CD14-positive monocyte (primary cell): ENCODE data around the gene LYRM7. TPM values are rescaled to one million over a fixed set of nuclear protein-coding genes. Genes with fewer than 3 reads are reported as not detected.

Experiments used
- DNase-seq, 3 donors: peaks; one replicate each; pipeline ENCODE4 v3.0.0-alpha.2; 2011 to 2022
- H2AFZ ChIP-seq: 2 replicates; pipeline ENCODE4 v1.6.0; 2012; ENCODE audit warnings: mild to moderate bottlenecking, low read depth, low read length, inconsistent platforms; ENCODE audit not compliant: insufficient read depth, poor library complexity, severe bottlenecking
- H3K27ac ChIP-seq, 2 donors: 1 replicate in 1 of 2; 2 replicates in 1 of 2; pipeline ENCODE4 v1.5.1; 2012 to 2013; ENCODE audit warnings: low read length in 2 of 2, control low read depth in 1 of 2, inconsistent platforms in 1 of 2, low read depth in 1 of 2, mild to moderate bottlenecking in 1 of 2
- H3K27me3 ChIP-seq, 2 donors: one replicate each; pipeline versions ENCODE4 v1.6.0 to v1.6.1; 2011 to 2013; ENCODE audit warnings: low read length in 2 of 2; ENCODE audit not compliant: control insufficient read depth in 2 of 2, insufficient read depth in 2 of 2
- H3K36me3 ChIP-seq, 2 donors: replicated peaks in 1 of 2; 1 replicate in 1 of 2; 2 replicates in 1 of 2; pipeline versions ENCODE4 v1.5.1 to v1.6.1; 2012 to 2013; ENCODE audit warnings: low read length in 2 of 2, control low read depth in 1 of 2, inconsistent platforms in 1 of 2, mild to moderate bottlenecking in 1 of 2; ENCODE audit not compliant: insufficient read depth in 2 of 2, control insufficient read depth in 1 of 2
- H3K4me1 ChIP-seq, 2 donors: 1 replicate in 1 of 2; 2 replicates in 1 of 2; pipeline versions ENCODE4 v1.5.1 to v1.6.1; 2012 to 2013; ENCODE audit warnings: low read length in 2 of 2, control low read depth in 1 of 2, inconsistent platforms in 1 of 2, mild to moderate bottlenecking in 1 of 2, moderate library complexity in 1 of 2; ENCODE audit not compliant: insufficient read depth in 2 of 2, control insufficient read depth in 1 of 2
- H3K4me2 ChIP-seq: replicated peaks from 2 replicates; pipeline ENCODE3; 2012; ENCODE audit warnings: low read length, moderate library complexity, mild to moderate bottlenecking; ENCODE audit not compliant: poor library complexity, severe bottlenecking; ENCODE audit errors: extremely low read depth
- H3K4me3 ChIP-seq, 3 experiments: fragments of 200-600 bp in 1 of 3; sonication (generic) in 1 of 3; replicated peaks in 1 of 3; 1 replicate in 2 of 3; 2 replicates in 1 of 3; pipeline ENCODE4 v1.5.1; 2011 to 2013; ENCODE audit warnings: low read length in 3 of 3, mild to moderate bottlenecking in 3 of 3, control low read depth in 2 of 3, low read depth in 2 of 3, inconsistent platforms in 1 of 3, moderate library complexity in 1 of 3
- H3K79me2 ChIP-seq: 2 replicates; pipeline ENCODE4 v1.6.0; 2012; ENCODE audit warnings: mild to moderate bottlenecking, control low read depth, inconsistent platforms, low read length, moderate library complexity; ENCODE audit not compliant: insufficient read depth
- H3K9ac ChIP-seq: 2 replicates; pipeline ENCODE4 v1.6.0; 2017; ENCODE audit warnings: low read length, mild to moderate bottlenecking; ENCODE audit not compliant: insufficient read depth, poor library complexity, severe bottlenecking
- H3K9me3 ChIP-seq, 2 donors: replicated peaks in 1 of 2; 1 replicate in 1 of 2; 2 replicates in 1 of 2; pipeline versions ENCODE4 v1.5.1 to v1.6.1; 2012 to 2013; ENCODE audit warnings: low read length in 2 of 2, control low read depth in 1 of 2; ENCODE audit not compliant: control insufficient read depth in 1 of 2, insufficient read depth in 1 of 2
- H4K20me1 ChIP-seq: 2 replicates; pipeline ENCODE4 v1.6.0; 2012; ENCODE audit warnings: mild to moderate bottlenecking, low read length, control low read depth, moderate library complexity; ENCODE audit not compliant: insufficient read depth
- H3K27ac Mint-ChIP-seq, 7 donors: one replicate each; pipeline ENCODE4 v1.8.0; 2020; ENCODE audit warnings: mild to moderate bottlenecking in 7 of 7, mixed read lengths in 7 of 7, moderate library complexity in 6 of 7, inconsistent platforms in 2 of 7
- H3K27me3 Mint-ChIP-seq, 3 donors: one replicate each; pipeline ENCODE4 v1.8.0; 2021 to 2022; ENCODE audit warnings: low read depth in 3 of 3, mild to moderate bottlenecking in 3 of 3, mixed read lengths in 3 of 3, moderate library complexity in 3 of 3, inconsistent platforms in 1 of 3
- H3K36me3 Mint-ChIP-seq, 2 donors: one replicate each; pipeline ENCODE4 v1.8.0; 2020; ENCODE audit warnings: mixed read lengths in 2 of 2, inconsistent platforms in 1 of 2, mild to moderate bottlenecking in 1 of 2
- H3K4me1 Mint-ChIP-seq: one replicate; pipeline ENCODE4 v1.8.0; 2020; ENCODE audit warnings: mild to moderate bottlenecking, mixed read lengths
- H3K4me3 Mint-ChIP-seq, 2 donors: one replicate each; pipeline ENCODE4 v1.8.0; 2020; ENCODE audit warnings: mild to moderate bottlenecking in 2 of 2, mixed read lengths in 2 of 2, moderate library complexity in 1 of 2
- H3K9me3 Mint-ChIP-seq, 7 donors: one replicate each; pipeline ENCODE4 v1.8.0; 2020 to 2022; ENCODE audit warnings: mixed read lengths in 7 of 7, mild to moderate bottlenecking in 6 of 7, moderate library complexity in 6 of 7, inconsistent platforms in 2 of 7
- CTCF ChIP-seq: fragments of 200-600 bp; IDR thresholded peaks from one replicate; pipeline ENCODE4 v1.8.0; 2022; ENCODE audit warnings: antibody characterized with exemption, mild to moderate bottlenecking
- WGBS: methylation state at CpG from one replicate; pipeline ENCODE4 v1.1.5; 2013; ENCODE audit warnings: missing lambda C conversion rate; ENCODE audit not compliant: insufficient coverage; 5-methylcytosine and 5-hydroxymethylcytosine counted together
- intact Hi-C, 2 donors: fragments of 100-400 bp; cut with micrococcal nuclease; formaldehyde crosslinking; loops; one replicate each; pipeline versions ENCODE4 v1.15.0 to v1.15.1; 2023
- polyA plus RNA-seq, 3 donors: library from polyadenylated mRNA; depleted of rRNA in 1 of 3; unstranded in 2 of 3; stranded (reverse) in 1 of 3; fragments of 300-500 nt in 2 of 3; fragments of >200 nt in 1 of 3; fragmentation: Illumina TruSeq in 2 of 3; gene quantifications; 1 replicate in 2 of 3; 2 replicates in 1 of 3; pipeline ENCODE4 v1.2.3, GENCODE V29; 2012 to 2021

The LYRM7 gene
- polyA plus RNA-seq, 3 donors: 3.1 to 3.7 (median 3.2) TPM

- H3K27ac ChIP-seq: no peak overlapping the region
- H3K36me3 ChIP-seq: no peaks in the 10 kb centered on the region
- H3K4me3 ChIP-seq: no peak overlapping the region
- no peaks in the 10 kb centered on the region for H3K9me3 Mint-ChIP-seq
- TF ChIP-seq CTCF: no peak
- H3K4me2 ChIP-seq: no peak overlapping the region
- DNase-seq: no peak
- intact Hi-C loops: loop anchor here in 1 of 2 donors (10.0 kb wide), 1 partner anchor 46 kb away; no protein-coding TSS in a partner anchor
- peaks cover 0 to 1% (median 0%) of the 10 kb centered on the region in 3 donors for H3K27me3 Mint-ChIP-seq
- no peaks in the 10 kb centered on the region for H3K27me3 ChIP-seq
- peak overlapping the region in 1 of 7 donors; percentile 57 for H3K27ac Mint-ChIP-seq
- no peaks in the 10 kb centered on the region for H3K36me3 Mint-ChIP-seq
- H2AFZ ChIP-seq: no peak overlapping the region
- H3K9ac ChIP-seq: no peak overlapping the region
- 63% methylated on average over 1 of the region's 1 CpG for WGBS
- no peaks in the 10 kb centered on the region for H3K79me2 ChIP-seq
- no peaks in the 10 kb centered on the region for H3K9me3 ChIP-seq
- H3K4me3 Mint-ChIP-seq: no peak overlapping the region
- H3K4me1 Mint-ChIP-seq: peaks cover 5% of the 10 kb centered on the region
- no peaks in the 10 kb centered on the region for H4K20me1 ChIP-seq
- peaks cover 24 to 29% of the 10 kb centered on the region in 2 donors for H3K4me1 ChIP-seq
Observed at GRCh38 chr5:131228646-131229045, 57.9 kb downstream of the LYRM7 start.

- H3K36me3 Mint-ChIP-seq: no peaks in the 10 kb centered on the region
- intact Hi-C loops: loop anchor here in 1 of 2 donors (10.0 kb wide), 1 partner anchor 45 kb away; no protein-coding TSS in a partner anchor
- no CpG with 5 or more reads among the region's 4 CpGs for WGBS
- H3K9me3 Mint-ChIP-seq: no peaks in the 10 kb centered on the region
- H2AFZ ChIP-seq: no peak overlapping the region
- no peak overlapping the region for H3K9ac ChIP-seq
- H3K27ac Mint-ChIP-seq: no peak overlapping the region
- H3K79me2 ChIP-seq: no peaks in the 10 kb centered on the region
- no peak for DNase-seq
- peaks cover 14 to 20% of the 10 kb centered on the region in 2 donors for H3K4me1 ChIP-seq
- no peaks in the 10 kb centered on the region for H3K27me3 ChIP-seq
- H3K4me2 ChIP-seq: no peak overlapping the region
- H3K36me3 ChIP-seq: no peaks in the 10 kb centered on the region
- no peak overlapping the region for H3K4me3 Mint-ChIP-seq
- H3K27ac ChIP-seq: no peak overlapping the region
- H3K27me3 Mint-ChIP-seq: peaks cover 0 to 1% (median 0%) of the 10 kb centered on the region in 3 donors
- no peaks in the 10 kb centered on the region for H3K9me3 ChIP-seq
- H4K20me1 ChIP-seq: no peaks in the 10 kb centered on the region
- no peak for TF ChIP-seq CTCF
- H3K4me3 ChIP-seq: no peak overlapping the region
- H3K4me1 Mint-ChIP-seq: peaks cover 5% of the 10 kb centered on the region
Observed at GRCh38 chr5:131229623-131230022, 58.9 kb downstream of the LYRM7 start.
